GM10266 (cell line): ENCODE data around the gene PFDN1.

Experiments
- DNase-seq: peaks from one replicate; pipeline ENCODE4 v3.0.0; 2012; ENCODE audit errors: extremely low spot score
- TF ChIP-seq, protein P1 (sequence below): IDR thresholded peaks from 2 replicates; pipeline ENCODE4 v1.5.1; 2012; ENCODE audit warnings: mild to moderate bottlenecking, low read depth; ENCODE audit not compliant: control insufficient read depth, insufficient read depth; ENCODE audit errors: missing control alignments

PFDN1 gene

DNA sequence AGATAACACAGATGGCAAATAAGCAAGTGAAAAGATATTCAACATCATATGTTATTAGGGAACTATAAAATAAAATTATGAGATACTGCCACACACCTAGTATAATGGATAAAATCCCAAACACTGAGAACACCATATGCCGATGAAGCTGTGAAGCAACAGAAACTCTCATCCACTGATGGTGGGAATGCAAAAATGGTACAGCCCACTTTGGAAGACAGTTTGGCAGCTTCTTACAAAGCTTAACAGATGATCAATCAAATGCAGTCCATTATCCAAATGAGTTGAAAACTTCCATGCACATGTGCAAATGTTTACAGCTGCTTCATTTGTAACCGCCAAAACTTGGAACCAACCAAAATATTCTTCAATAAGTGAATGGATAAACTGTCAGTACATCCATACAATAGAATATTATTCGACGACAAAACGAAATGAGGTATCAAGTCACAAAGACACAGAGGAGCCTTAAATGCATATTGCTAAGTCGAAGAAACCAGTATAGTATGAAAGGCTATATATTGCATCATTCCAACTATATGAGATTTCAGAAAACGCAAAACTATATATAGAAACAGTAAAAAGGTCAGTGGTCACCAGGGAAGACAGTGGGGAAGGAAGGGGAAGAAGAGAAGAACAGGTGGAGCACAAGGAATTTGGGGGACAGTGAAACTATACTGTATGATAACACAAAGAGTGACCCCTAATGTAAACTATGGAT is 14.9 kb downstream of the PFDN1 start:
- DNase-seq: no peak
- TF ChIP-seq, protein P1, sequence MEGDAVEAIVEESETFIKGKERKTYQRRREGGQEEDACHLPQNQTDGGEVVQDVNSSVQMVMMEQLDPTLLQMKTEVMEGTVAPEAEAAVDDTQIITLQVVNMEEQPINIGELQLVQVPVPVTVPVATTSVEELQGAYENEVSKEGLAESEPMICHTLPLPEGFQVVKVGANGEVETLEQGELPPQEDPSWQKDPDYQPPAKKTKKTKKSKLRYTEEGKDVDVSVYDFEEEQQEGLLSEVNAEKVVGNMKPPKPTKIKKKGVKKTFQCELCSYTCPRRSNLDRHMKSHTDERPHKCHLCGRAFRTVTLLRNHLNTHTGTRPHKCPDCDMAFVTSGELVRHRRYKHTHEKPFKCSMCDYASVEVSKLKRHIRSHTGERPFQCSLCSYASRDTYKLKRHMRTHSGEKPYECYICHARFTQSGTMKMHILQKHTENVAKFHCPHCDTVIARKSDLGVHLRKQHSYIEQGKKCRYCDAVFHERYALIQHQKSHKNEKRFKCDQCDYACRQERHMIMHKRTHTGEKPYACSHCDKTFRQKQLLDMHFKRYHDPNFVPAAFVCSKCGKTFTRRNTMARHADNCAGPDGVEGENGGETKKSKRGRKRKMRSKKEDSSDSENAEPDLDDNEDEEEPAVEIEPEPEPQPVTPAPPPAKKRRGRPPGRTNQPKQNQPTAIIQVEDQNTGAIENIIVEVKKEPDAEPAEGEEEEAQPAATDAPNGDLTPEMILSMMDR: no peak

DNA sequence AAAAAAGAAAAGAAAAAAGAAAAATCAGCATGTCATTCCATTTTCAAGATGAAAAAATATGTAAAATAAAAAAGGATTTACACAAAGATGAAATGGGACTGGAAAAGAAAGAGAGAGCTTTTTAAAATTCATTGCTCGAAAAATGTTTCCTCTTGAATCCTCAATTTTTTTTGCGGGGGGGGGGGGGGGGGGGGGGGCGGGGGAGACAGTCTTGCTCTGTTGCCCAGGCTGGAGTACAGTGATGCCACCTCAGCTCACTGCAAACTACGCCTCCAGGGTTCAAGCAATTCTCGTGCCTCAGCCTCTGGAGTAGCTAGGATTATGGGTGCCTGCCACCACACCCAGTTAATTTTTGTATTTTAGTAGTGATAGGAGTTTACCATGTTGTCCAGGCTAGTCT is 16.5 kb downstream of the PFDN1 start:
- DNase-seq: no peak
- TF ChIP-seq, protein P1: no peak

DNA sequence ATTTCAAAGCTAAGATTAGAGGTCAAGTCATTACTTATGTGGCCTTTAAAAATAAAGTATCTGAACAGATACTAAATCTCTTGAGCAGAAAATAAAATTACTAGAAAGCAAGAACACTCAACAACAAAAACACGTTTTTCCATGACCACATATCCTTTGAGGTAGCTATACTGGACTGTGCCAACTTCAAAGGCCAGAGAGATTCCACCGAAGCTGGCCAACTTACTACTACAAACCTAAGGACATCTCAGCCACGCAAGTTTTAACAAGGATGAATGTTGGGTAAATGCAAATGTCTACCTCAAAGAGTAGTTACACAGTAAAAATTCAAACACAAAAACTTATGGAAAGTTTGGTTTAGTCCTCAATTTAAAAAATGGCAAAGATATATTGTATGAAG is 18.9 kb downstream of the PFDN1 start:
- DNase-seq: no peak
- TF ChIP-seq, protein P1: no peak

- no peak for DNase-seq
- TF ChIP-seq, protein P1: no peak
These were observed 20.6 kb downstream of the PFDN1 start for GRCh38 chr5:140282266-140282665.

- DNase-seq: no peak
- TF ChIP-seq, protein P1: no peak
These were observed 27.1 kb downstream of the PFDN1 start for GRCh38 chr5:140275837-140276236.

GRCh38 chr5:140273401-140273877 is 29.5 kb downstream of the PFDN1 start:
- TF ChIP-seq, protein P1: no peak
- no peak for DNase-seq

- TF ChIP-seq, protein P1: no peak
- no peak for DNase-seq
These were observed 32.9 kb downstream of the PFDN1 start for GRCh38 chr5:140270008-140270407.
